ENCODE results near the gene COL3A1.

COL3A1 gene

GRCh38 chr2:188974164-188974563, at the start of gene COL3A1:
TSS of gene COL3A1 (plus strand) at chr2:188974373. CDS start at chr2:188974490, 117 bp downstream.
- DNase-seq (ENCODE audit: low spot score): no peak

DNA sequence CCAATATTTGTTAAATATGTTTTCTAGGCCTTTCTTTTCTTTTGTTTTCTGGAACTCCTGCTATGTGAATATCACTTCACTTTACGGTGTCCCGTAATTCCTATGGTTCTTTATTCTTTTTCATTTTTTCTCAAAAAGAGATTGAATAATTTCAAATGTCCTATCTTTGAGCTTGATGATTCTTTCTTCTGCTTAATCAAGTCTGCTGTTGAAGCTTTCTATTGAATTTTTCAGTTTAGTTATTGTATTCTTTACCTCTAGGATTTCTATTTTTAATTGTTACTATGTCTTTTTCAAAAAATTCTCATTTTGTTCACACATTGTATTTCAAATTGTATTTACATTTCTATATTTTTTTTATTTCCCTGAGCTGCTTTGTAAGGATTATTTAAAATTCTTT, 45.5 kb upstream of the COL3A1 start:
- no peak for DNase-seq (ENCODE audit: low spot score)

- DNase-seq (ENCODE audit: low spot score): no peak
Observed at GRCh38 chr2:188931361-188931760, 42.8 kb upstream of the COL3A1 start.

- no peak for DNase-seq (ENCODE audit: low spot score)
Observed at GRCh38 chr2:188937228-188938220, 36.6 kb upstream of the COL3A1 start.

GRCh38 chr2:188940171-188940570, 34.0 kb upstream of the COL3A1 start:
- DNase-seq (ENCODE audit: low spot score): no peak

GRCh38 chr2:188944442-188944841, 29.7 kb upstream of the COL3A1 start:
- DNase-seq (ENCODE audit: low spot score): no peak

DNA sequence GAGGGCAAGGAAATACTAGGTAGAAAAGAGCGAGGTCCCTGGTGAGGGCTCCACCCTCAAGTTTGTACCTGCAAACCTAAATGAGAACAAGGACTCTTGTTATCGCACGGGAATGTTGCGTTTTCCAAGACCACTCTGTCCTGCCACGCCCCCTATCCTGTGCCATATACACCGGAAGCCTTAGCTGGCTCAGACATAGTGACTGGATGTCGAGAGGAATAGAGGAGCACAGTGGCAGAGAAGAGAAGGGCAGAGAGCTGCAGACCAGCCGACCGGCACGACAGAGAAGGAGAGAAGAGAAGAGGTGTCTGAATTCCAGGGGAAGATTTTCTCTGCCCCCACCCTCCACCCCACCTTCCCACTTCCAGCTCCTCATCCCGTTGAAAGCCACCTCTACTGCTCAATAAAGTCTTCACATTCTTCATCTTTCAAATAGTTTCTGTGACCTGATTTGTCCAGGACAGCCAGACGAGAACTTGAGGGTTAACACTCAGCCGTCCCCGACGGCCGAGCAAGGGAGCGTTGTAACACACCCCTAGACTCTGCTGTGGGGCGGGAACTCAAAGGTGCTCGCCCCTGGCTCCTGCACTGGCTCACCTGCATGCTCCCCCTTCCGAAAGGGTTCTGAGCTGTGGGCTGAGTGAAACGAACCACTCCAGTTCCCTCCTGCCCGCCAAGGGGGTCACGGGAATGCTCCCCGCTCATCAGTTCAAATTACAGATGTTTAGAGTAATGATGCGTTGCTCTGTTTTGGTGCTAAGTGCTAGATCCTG, 24.9 kb upstream of the COL3A1 start:
- DNase-seq (ENCODE audit: low spot score): no peak

- no peak for DNase-seq (ENCODE audit: low spot score)
Observed at GRCh38 chr2:188952901-188953300, 21.3 kb upstream of the COL3A1 start.

- no peak for DNase-seq (ENCODE audit: low spot score)
Observed at GRCh38 chr2:188956290-188956689, 17.9 kb upstream of the COL3A1 start.

- DNase-seq (ENCODE audit: low spot score): no peak
Observed at GRCh38 chr2:188956961-188957360, 17.2 kb upstream of the COL3A1 start.

- no peak for DNase-seq (ENCODE audit: low spot score)
Observed at GRCh38 chr2:188957646-188958045, 16.5 kb upstream of the COL3A1 start.

DNA sequence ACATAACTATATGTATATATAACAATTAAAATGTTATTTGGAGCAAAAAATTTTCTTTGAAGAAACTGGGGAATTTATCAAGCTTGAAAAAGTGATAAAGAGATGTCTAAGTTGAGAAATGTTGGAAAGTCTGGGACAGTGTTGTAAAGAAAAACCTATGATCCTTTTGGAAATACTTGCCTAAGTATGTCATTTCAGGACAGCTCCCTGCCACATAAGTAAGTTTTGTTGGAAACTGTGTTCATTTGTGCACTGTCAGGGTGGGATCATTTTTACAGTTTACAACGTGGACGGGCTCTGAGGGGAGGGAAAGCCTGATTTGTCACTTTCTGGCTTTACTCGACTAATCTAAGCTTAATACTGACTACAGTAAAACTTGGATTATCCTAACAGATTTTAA, 10.4 kb upstream of the COL3A1 start:
- DNase-seq (ENCODE audit: low spot score): no peak

DNA sequence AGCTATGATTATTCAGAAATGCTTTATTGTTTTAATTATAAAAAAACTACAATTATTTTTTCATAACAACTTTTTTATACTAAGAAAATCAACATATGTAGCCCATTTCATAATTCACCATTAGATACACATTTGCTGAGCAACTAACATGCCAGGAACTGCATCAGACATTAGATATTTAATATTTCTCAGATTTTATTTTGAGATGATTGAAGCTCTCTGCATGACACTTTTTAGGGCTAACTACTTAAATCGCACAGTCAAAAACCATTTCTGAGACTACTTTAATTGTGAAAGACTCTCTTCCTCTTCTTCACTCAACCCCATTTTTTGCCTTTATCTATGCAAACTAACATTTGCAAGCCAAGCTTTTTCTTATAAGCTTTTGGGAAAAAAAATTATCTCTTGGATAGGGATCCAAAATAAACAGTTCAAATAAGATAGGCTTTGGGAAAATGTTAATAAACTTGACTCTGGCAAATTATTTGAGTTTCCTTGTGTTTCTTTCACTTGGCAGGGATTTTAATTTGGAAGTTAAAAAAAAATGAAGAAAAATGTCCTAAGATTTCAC, 9.1 kb upstream of the COL3A1 start:
- DNase-seq (ENCODE audit: low spot score): no peak

DNA sequence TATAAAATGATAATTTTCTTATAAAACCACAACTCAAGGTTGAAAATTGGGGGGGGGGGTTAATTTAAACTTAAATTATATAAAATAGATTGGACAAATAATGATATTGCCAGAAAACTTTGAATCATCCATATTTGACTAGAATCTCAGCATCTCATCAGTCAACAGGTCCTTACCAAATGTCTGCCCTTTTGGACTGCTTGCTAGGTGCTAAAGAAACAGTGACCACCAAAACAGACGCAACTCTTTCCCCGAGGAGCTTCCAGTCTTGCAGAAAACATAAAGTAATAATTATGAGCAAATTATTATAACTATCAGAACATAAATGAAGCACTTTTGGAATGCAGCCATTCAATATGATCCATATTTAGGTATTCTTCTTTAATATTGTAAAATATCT, 8.6 kb upstream of the COL3A1 start:
- DNase-seq (ENCODE audit: low spot score): no peak

DNA sequence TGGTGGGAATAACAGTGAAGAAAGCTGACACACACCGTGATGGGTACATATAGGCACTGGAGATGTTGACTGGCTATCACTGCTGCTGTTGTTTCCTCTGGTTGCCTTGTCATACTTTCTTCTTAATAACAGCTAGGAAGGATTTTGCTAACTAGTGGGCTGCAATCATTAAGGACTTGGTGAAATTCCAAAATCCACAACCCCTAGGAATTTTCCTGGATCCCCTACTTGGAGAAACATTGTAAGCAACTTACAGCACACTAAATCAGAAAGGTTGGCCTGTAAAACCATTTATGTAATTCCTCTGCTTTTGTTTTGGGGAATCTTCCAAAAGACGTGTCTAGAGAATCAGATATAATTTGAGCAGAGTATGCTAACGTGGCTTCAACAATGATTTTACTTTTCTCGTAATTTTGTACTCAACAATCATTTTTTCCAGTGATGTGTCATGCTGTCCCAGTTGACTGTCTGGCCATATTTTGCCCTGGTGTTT, 8.0 kb upstream of the COL3A1 start:
- DNase-seq (ENCODE audit: low spot score): no peak

- DNase-seq (ENCODE audit: low spot score): no peak
Observed at GRCh38 chr2:188966728-188967440, 7.3 kb upstream of the COL3A1 start.

DNA sequence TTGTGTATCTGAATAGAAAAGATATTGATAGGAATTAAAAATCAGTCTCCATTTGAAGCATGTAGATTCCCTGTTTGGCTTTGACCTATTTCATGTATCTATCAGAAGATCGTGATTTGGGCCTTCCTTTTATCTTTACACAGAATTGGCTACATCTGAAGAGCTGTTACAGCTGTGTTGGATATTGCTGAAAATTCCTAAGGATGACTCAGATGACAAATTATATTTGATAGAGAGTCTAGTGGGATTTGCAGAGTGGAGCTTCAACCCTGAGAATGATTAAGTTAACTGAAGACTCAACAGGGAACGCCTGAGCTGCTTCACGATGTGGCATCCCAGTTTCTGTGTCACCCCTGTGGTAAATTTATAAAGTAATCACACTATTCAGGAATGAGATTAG, 4.9 kb upstream of the COL3A1 start:
- DNase-seq (ENCODE audit: low spot score): no peak

DNA sequence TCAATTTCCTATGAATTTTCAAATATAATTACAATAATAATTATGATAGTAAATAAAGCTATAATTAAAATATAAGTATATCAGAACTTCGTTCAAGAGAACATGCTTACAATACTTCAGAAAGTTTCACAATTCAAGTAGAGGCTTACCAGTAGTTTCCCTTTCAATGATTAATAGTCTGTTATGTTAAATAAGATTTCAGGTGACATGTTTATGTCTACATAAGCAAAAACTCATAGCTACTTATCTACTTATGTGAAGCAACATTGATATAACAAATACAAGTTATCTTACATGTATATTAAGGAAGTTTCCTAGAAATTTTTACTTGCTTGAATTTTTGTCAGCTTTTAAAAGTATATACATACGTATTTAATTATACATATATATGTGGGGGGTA, 4.5 kb upstream of the COL3A1 start:
- no peak for DNase-seq (ENCODE audit: low spot score)

DNA sequence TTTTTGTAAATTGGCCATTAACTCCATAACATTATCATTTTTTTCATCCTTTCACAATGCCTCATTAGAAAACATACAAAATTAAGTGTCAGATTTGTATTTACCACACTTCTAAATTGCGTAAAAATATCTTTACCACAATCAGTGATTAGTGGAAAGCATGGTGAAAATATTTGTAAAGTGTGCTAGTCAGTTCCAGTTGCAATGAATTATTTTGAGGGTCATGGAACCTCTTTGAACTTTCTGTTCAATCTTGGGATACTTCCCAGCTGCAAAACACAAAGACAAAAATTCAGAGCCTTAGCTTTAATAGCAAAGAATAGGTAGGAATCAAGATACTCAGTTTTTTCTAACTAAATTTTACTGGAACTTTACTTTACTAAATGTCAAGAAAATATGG, 4.0 kb upstream of the COL3A1 start:
- no peak for DNase-seq (ENCODE audit: low spot score)

- DNase-seq (ENCODE audit: low spot score): no peak
Observed at GRCh38 chr2:188971432-188971861, 2.7 kb upstream of the COL3A1 start.

DNA sequence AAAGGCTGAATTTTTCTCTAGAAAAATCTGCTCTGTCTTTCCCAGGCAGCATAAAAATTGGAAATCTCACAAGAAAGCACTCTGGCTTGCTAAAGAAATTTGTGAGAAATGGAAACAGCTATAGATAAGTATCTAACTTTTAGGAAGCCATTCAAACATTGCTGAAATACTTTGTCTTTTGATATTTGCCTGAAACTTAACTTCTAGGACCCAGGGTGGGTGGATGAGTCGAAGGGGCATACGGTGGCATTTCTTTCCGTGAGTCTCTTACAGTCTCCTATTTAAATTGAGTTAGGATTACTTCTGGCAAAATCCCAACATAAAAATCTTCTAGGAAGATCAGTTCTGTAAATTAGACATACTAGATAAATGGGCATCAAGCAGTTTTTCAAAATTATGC, 532 bp upstream of the COL3A1 start:
- no peak for DNase-seq (ENCODE audit: low spot score)
